ENCODE results near the gene PEAK1. TPM values are rescaled to one million over a fixed set of nuclear protein-coding genes. Genes with fewer than 3 reads are reported as not detected.

PEAK1 gene
- total RNA-seq, 1 donor from 2014 or later = 34.2 TPM

DNA sequence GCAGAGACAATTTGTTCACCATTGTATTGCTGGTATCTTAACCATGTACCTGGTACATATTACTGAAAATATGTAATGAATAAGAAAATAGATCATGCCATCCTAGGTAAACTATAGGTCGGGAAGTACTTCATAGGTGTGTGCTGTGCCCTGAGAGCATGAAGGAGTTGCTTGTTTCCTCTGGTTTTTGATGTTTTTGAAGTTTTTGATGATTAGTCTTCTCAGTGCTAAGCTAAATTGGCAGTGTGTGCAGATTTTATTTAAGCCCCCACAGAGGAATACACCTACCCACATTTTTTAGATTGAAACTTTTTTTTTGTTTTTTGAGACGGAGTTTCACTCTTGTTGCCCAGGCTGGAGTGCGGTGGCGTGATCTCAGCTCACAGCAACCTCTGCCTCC lies 17.4 kb upstream of the PEAK1 start:
- ATAC-seq (ENCODE audit: low read depth) (no peak), DNase-seq (no peak)
- POLR2A ChIA-PET = interaction anchor here (0.6 to 1.0 kb wide), 2 partner anchors 250 to 372 kb away, joined by 3 to 4 read pairs; no protein-coding TSS in a partner anchor
- TF ChIP-seq, protein P1, sequence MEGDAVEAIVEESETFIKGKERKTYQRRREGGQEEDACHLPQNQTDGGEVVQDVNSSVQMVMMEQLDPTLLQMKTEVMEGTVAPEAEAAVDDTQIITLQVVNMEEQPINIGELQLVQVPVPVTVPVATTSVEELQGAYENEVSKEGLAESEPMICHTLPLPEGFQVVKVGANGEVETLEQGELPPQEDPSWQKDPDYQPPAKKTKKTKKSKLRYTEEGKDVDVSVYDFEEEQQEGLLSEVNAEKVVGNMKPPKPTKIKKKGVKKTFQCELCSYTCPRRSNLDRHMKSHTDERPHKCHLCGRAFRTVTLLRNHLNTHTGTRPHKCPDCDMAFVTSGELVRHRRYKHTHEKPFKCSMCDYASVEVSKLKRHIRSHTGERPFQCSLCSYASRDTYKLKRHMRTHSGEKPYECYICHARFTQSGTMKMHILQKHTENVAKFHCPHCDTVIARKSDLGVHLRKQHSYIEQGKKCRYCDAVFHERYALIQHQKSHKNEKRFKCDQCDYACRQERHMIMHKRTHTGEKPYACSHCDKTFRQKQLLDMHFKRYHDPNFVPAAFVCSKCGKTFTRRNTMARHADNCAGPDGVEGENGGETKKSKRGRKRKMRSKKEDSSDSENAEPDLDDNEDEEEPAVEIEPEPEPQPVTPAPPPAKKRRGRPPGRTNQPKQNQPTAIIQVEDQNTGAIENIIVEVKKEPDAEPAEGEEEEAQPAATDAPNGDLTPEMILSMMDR (IDR thresholded peaks at IDR 0.05) = no peak
- H3K4me3 Mint-ChIP-seq = no peak overlapping the region
- CTCF ChIA-PET = no interaction called here
- H3K4me1 Mint-ChIP-seq = peaks cover 32% of the 10 kb centered on the region
- intact Hi-C loops (cut with micrococcal nuclease) = no loop called here
- no peaks in the 10 kb centered on the region for H3K9me3 Mint-ChIP-seq
- peaks cover 1% of the 10 kb centered on the region for H3K36me3 Mint-ChIP-seq (ENCODE audit: low read depth)
- no peaks in the 10 kb centered on the region for H3K27me3 Mint-ChIP-seq
- H3K27ac Mint-ChIP-seq = no peak overlapping the region

DNA sequence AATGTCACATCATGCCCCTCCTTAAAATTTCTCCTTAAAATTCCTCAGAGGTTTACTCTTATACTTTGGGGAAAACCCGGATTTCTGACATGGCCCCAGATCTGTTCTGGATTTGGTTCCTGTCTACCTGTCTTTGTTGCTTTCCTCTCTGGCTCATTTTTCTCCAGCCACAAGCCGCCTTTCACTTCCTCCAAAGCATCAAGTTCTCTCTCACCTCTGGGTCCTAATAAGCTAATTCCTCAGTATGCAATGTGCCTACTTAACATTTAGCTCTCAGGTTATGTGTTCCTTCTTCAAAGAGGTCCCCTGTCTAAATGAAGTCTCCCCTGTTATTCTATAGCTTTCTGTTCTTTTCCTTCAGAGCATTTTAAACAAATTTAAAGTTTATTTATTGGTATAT lies 16.9 kb upstream of the PEAK1 start:
- POLR2A ChIA-PET = interaction anchor here (1.0 kb wide), 1 partner anchor 249 kb away, joined by 4 read pairs; no protein-coding TSS in a partner anchor

DNA sequence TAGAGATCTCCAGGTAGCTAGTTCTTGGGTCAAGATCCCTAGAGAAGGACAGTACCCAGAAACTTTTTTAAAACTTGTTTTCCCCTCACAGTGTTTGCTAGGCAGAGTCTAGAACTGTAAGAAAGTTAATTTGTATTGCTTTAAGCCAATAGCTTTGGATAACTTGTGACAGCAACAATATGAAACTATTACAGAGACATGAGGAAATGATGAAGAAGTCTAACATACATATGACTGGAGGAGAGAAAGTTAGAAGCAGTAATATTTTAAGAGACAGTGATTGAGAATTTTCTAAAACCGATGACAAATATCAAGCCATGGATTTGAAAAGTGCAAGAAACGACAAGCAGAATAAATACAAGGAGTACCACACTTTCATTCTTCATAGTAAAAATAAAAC lies 10.7 kb upstream of the PEAK1 start:
- Mint-ChIP-seq H3K4me1 (peaks cover 41% of the 10 kb centered on the region), H3K36me3 (ENCODE audit: low read depth) (peaks cover 6% of the 10 kb centered on the region), H3K9me3 (no peaks in the 10 kb centered on the region), H3K27ac (no peak overlapping the region), H3K4me3 (no peak overlapping the region), H3K27me3 (no peaks in the 10 kb centered on the region)
- TF ChIP-seq, protein P1 (IDR thresholded peaks at IDR 0.05) = no peak
- DNase-seq (no peak), ATAC-seq (ENCODE audit: low read depth) (no peak)
- ChIA-PET POLR2A (no interaction called here), CTCF (no interaction called here)
- intact Hi-C loops (cut with micrococcal nuclease) = no loop called here

More for the DNA sequence above, 16.9 kb upstream of the PEAK1 start:
- DNase-seq (no peak), ATAC-seq (ENCODE audit: low read depth) (peak; percentile 34)
- H3K27me3 Mint-ChIP-seq = no peaks in the 10 kb centered on the region
- CTCF ChIA-PET = no interaction called here
- TF ChIP-seq, protein P1 (IDR thresholded peaks at IDR 0.05) = no peak
- intact Hi-C loops (cut with micrococcal nuclease) = no loop called here
- H3K4me1 Mint-ChIP-seq = peaks cover 31% of the 10 kb centered on the region
- H3K27ac Mint-ChIP-seq = no peak overlapping the region
- no peak overlapping the region for H3K4me3 Mint-ChIP-seq
- no peaks in the 10 kb centered on the region for H3K9me3 Mint-ChIP-seq
- peaks cover 1% of the 10 kb centered on the region for H3K36me3 Mint-ChIP-seq (ENCODE audit: low read depth)

DNA sequence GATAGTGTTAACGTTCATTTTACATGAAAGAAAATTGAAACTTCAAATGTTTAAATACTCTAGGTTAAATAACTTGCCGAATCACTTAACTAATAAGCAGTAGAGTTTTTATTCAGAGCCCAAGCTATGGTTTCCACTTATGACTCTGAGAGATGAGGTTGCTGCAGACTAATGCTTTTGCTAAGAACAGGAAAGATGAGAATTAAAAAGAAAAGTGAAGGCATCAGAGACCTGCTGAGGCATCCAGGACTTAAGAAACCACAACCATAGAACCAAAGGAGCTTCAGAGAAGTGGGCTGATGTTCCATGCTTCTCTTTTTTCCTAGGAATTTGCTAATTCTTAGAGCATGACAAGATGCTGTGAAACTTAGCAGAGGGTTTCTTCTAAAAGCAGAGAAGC lies 10.3 kb upstream of the PEAK1 start:
- Mint-ChIP-seq H3K27me3 (no peaks in the 10 kb centered on the region), H3K4me1 (peaks cover 41% of the 10 kb centered on the region), H3K4me3 (no peak overlapping the region), H3K9me3 (no peaks in the 10 kb centered on the region), H3K36me3 (ENCODE audit: low read depth) (peaks cover 6% of the 10 kb centered on the region), H3K27ac (no peak overlapping the region)
- intact Hi-C loops (cut with micrococcal nuclease) = no loop called here
- ChIA-PET CTCF (no interaction called here), POLR2A (no interaction called here)
- DNase-seq = no peak
- no peak for ATAC-seq (ENCODE audit: low read depth)
- TF ChIP-seq, protein P1 (IDR thresholded peaks at IDR 0.05) = no peak

DNA sequence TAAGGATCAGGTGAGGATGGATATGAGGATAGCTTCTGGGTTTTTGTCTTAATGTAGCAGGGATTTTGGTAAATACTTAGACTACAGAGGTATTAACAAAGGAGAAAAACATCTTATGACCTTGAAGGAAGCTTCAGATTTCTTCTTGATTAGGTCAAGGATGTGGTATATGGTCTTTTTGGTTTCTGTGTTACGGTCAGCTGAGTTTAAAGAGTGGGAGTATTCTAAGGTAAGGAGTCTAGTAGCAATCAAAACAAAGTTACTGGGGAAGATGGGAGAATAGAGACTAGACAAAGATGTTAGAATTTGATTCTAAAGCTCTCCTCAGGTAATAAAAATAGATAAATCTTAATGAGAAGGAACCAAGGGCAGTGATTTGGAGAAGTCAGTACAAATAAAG lies 7.0 kb upstream of the PEAK1 start:
- Mint-ChIP-seq H3K36me3 (ENCODE audit: low read depth) (peaks cover 8% of the 10 kb centered on the region), H3K4me1 (peaks cover 55% of the 10 kb centered on the region), H3K4me3 (peak overlapping the region; percentile 4), H3K9me3 (no peaks in the 10 kb centered on the region), H3K27me3 (no peaks in the 10 kb centered on the region), H3K27ac (peak overlapping the region; percentile 78)
- ChIA-PET POLR2A (interaction anchor here (0.6 kb wide), 1 partner anchor 1117 kb away, joined by 6 read pairs; no protein-coding TSS in a partner anchor), CTCF (no interaction called here)
- intact Hi-C loops (cut with micrococcal nuclease) = loop anchor here (10.0 kb wide), 1 partner anchor 522 kb away; the partner anchor contains the start of gene SCAPER
- TF ChIP-seq, protein P1 (IDR thresholded peaks at IDR 0.05) = no peak
- no peak for DNase-seq
- ATAC-seq (ENCODE audit: low read depth) = no peak
